Stimulated activated CD8-positive, alpha-beta memory T cell treated with anti-CD3 and anti-CD28 coated beads, Interleukin-2, amount 100 ng/mL, for 1 hour (primary cell): Measurements from ENCODE around the gene MAP7D3.

Experiments
- DNase-seq, 2 donors: peaks; one replicate each; pipeline ENCODE4 v3.0.0-alpha.2; 2020; ENCODE audit warnings: low read depth in 2 of 2

Gene MAP7D3

GRCh38 chrX:136205882-136206380 is 45.3 kb downstream of the MAP7D3 start:
- no peak for DNase-seq

GRCh38 chrX:136204571-136204970 is 46.6 kb downstream of the MAP7D3 start:
- DNase-seq = no peak

DNA sequence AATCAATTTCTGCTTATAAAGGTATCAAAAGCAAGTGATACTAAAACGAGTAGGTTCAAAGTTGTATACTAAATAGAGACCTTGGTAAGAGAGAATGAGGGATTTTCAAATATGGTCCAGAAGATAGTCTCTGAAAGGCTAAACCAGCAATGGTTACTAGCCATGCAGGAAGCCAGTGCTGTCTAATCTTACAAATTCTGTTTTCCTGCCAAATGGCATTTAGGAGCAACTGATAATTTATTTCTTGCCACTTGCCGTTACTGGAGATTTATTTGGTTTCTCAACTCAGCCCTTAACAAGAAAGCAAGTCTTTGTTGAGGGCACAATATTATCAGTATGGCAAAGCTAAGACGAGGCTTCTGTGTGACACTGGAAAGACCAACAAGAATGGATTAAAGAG is 47.2 kb downstream of the MAP7D3 start:
- DNase-seq = no peak

- DNase-seq = no peak
These were observed 47.8 kb downstream of the MAP7D3 start for GRCh38 chrX:136203438-136203837.

DNA sequence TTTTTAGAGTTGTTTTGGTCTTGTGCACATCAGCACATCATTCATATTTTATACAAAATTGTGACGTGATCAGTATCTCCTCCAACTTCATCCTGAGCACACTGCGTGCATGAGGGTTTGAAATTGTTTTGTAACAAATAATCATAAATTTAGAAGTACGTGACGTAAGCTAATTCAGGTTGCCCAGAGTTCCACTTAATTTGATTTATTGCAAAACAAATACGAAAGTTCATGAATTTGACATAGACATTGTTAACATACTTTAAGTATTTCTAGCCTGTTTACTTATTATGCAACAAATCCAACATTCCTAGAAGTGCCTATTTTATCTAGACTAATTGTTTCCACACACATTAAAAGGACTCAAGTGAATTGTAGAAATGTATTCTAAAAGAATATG is 48.3 kb downstream of the MAP7D3 start:
- no peak for DNase-seq

DNA sequence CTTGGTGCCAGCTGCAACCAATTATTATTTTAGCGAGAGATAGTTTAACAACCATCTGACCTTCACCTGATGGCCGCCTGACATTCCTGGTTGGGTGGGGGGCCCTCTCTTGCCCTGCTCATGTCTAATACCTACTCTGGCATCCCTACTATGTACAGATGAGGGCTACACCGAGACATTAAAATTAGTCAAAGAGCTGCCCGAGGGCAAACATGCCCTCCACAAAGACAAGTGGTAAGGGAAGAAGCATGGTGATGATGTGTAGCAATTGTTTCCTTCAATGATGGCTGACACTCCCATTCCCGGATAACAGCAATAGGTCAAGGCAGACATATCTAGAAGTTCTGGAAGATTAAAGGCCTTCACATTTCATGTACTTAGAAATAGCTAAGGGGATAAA is 49.6 kb downstream of the MAP7D3 start:
- no peak for DNase-seq

DNA sequence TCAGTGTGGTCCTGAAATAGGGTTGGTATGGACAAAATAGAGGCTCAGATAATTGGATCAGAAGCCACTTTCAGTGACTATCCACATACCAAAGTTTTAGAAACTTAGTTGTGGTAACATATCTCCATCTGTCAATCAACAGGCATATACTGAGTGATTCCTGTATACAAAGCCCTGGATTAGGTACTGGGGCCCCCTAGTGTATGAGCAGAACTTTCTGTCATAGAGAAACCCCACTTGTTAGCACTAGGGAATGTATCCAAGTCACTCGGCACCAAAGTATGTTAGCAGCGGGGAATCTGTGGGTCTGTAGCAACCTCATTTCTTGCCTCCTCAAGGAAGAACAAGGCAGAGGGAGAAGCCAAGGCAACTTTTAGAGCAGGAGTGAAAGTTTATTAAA is 50.7 kb downstream of the MAP7D3 start:
- DNase-seq = no peak

- DNase-seq = no peak
These were observed 51.8 kb downstream of the MAP7D3 start for GRCh38 chrX:136199365-136199764.

DNA sequence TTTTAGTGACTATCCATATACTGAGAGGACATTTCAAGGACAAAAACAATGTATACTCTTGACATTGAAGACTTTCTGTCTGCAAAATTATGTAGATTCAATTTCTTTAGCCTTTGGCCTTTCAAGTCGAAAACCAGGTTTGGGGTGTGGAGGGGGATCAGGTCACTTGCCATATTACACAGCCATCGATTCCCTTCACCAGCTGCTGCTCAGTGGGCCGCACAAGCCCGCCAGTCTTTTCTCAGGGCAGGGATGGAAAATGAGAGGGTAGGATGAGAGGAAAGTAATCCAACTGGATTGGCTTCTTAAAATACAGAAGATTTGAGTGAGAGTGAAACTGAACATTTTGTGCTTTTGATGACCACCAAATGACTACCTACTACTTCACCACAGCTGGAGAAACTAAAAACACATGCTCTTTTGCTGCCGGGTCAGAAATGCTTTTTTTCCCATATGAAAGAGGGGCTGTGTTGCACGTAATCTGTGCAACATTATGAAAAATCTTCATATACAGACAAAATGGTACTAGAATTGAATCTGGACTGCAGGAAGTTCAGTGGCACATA is 52.4 kb downstream of the MAP7D3 start:
- DNase-seq = no peak

- no peak for DNase-seq
These were observed 53.2 kb downstream of the MAP7D3 start for GRCh38 chrX:136198010-136198409.

DNA sequence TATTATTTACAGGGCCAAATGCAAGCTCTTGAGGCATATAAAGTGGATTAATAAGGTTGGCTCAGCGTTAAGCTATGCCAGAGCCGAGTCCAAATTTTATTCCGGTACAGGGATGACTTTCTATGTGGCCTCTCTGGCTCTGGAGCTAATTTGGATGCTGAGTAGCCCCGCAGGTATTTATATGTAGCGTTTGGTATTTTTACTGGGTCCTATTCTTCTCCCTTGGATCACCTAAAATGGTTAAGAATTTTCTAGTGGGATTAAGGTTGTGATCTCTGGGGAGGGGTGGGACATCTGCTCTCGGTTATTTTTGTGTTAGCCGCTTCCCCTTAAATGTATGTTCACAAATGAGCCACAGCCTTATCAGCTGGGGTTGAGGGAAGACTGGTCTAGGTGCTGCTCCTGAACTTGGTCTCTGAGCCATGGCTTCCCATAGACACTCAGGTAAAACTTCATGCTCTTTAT is 54.5 kb downstream of the MAP7D3 start:
- no peak for DNase-seq

- no peak for DNase-seq
These were observed 56.0 kb downstream of the MAP7D3 start for GRCh38 chrX:136195247-136195646.

DNA sequence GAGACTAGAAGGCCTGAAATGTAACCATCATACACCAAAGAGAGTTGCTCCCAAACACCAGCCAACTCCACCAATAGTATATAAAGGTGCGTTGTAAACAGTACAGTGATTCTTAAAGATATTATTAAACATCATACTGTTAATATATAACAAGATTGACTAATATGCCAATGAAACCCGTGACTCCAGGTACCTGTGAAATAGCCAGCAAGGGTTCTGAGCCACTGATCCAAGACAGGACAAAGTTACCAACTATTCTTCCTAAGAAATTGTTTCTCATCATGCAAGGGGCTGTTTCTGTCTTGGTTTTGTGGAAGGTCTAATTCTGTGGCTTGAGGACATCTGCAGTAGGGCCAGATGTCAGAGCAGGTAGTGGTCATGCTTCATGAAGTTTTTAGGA is 56.7 kb downstream of the MAP7D3 start:
- DNase-seq = no peak

DNA sequence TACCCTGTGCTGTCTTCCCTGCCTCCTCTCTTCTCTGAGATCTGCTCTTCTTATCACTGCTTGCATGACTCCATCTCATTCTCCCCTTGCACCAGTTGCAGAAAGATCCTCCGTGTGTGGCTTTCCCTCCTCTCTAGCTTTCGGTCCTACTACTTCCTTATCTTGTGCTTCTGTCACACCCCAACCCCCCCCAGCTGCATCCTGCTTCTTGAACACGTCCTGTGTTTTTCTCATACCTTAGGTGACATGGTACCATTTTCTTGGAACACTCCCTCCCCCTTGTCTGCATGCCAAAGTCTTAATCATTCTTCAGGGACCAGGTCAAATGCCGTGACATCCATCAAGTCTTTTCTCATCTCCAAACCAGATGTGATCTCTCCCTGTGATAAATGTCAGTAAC is 57.4 kb downstream of the MAP7D3 start:
- no peak for DNase-seq

DNA sequence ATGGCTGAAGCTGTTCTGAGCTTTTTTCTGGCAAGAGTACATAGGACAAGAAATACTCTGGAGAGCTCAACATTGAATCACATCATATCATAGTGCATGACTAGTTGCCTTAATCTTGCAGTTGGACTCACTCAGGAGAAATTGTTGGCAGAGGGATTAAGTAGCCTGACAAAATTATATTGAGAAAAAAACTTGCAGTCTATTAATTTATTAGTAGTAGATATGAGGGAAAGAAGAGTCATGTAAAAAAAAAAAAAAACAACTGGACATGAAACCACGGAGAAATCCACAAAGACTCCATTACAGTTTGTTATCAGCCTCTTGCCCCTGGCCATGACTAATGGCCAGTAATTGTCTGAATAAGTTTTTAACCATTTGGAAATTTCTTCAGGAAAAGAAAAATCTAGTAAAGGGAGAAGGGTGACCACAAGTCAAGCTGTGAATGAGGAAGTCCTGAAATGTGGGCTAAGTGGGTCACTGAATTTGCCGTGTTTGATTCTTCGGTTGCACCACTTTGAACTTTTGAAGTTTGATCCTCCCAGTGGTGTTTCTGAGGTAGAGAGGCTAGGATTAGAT is 58.3 kb downstream of the MAP7D3 start:
- DNase-seq = no peak

GRCh38 chrX:136192135-136192534 is 59.1 kb downstream of the MAP7D3 start:
- no peak for DNase-seq

- DNase-seq = no peak
These were observed 60.0 kb downstream of the MAP7D3 start for GRCh38 chrX:136191171-136191570.

DNA sequence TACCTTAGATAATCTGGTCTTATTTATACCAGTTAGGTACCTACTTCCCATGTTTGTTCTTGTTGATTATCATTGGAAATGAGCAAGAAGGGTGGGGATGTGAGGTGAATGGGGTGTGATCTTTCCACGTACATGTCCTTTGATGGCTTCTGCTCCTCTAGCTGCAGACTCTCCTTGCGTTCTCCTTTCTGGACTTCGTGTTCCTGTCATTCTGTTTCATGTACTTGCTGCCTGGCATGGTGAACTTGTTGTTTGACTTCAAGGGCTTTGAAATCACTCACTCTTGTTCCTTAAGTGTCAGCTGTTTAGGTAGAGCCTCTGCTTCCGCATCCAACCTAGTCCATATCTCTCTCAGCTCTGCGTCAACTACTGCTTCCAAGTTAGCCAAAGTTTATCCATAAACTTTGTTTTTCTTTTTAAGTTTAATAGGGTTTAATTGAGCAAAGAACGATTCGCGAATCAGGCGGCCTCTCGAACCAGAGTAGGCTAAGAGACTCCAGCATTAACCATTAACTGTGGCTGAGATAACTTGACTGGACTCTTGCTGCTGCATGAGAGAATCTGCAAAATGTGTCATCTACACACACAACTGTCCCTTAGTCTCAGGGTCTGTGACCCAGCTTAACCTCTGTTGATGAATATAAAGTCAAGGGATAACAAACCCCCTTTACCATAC is 61.0 kb downstream of the MAP7D3 start:
- DNase-seq = no peak

GRCh38 chrX:136189222-136189621 is 62.0 kb downstream of the MAP7D3 start:
- no peak for DNase-seq

- no peak for DNase-seq
These were observed 65.2 kb downstream of the MAP7D3 start for GRCh38 chrX:136186023-136186413.

DNA sequence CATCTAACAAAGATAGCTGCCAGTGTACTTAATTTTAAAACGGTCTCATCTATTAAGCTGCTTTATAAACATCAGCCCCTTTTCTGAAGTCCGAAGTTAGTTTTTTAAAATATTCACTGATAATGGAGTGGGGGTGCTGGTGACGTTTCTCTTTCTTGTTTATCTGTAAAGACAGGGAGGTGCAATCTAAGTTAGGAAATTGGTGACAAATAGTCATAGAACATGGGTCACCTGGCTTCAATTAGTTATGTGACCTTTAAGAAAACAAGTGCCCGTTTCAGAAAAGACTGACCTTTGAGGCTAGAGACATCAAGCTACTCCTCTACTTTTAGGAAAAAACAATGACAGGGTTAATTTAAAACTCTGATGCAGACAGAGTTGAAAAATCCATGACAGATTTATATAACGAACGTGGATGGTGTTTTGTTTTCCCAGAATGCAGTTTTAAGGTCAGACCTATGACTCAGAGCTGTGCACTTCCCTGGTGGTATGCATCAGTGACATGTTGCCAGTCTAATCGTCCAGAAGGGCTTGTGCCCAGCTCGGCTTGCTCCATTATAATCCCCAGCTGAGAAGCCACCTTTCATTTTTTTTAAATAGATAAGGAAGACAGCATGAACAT is 65.7 kb downstream of the MAP7D3 start:
- DNase-seq = no peak

DNA sequence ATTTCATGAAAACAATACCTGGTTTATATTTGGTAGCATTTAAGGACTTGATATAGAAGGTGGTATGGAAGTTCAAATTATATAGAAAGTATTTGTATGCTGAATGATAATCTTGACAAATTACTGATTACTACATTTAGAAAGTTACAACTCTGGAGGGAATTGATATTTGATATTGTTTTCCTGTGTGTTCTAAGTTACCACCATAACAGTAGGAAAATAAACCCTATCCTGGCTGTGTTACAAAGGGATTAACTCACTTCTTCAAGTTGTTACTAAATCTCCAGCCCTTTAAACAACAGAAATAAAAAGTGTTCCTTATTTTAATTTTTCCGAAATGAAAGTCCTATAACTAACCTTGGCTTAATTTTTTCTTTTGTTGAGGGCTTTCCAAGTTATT is 67.3 kb downstream of the MAP7D3 start:
- DNase-seq = no peak

DNA sequence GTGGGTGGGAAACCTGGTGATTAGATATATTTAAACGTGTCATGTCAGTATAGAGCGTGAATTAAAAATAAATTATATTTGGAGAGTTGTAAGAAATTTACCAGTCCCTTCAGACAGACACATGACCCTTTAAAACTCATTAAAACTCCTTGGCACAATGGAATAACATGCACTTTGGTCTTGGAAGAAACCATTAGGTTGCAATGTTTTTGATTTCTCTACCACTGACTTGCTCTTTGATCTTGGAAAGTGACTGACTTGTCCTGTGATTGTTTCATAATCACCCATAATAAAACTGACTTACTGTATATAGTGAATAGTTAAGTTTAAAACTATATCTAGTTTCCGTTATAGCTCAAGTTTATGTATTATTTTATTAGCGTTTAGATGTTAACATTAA is 68.0 kb downstream of the MAP7D3 start:
- no peak for DNase-seq
